Muscle layer of colon (tissue), 2 donors: Measurements from ENCODE around the gene ENTPD8.

ENCODE experiments used
- H3K27ac ChIP-seq: one replicate; pipeline ENCODE4 v1.7.0; 2013; ENCODE audit warnings: low read depth, mild to moderate bottlenecking, low read length, moderate library complexity
- H3K27me3 ChIP-seq, 2 donors: one replicate each; pipeline ENCODE4 v1.7.0; 2013; ENCODE audit warnings: low read length in 2 of 2, mild to moderate bottlenecking in 2 of 2; ENCODE audit not compliant: insufficient read depth in 2 of 2, control insufficient read depth in 1 of 2
- H3K36me3 ChIP-seq: one replicate; pipeline ENCODE4 v1.7.0; 2013; ENCODE audit warnings: mild to moderate bottlenecking, low read length; ENCODE audit not compliant: insufficient read depth
- H3K4me1 ChIP-seq: one replicate; pipeline ENCODE4 v1.7.0; 2013; ENCODE audit warnings: mild to moderate bottlenecking, low read length; ENCODE audit not compliant: insufficient read depth
- H3K4me3 ChIP-seq, 2 donors: one replicate each; pipeline ENCODE4 v1.7.0; 2013; ENCODE audit warnings: low read length in 2 of 2, low read depth in 1 of 2, mild to moderate bottlenecking in 1 of 2, moderate library complexity in 1 of 2
- H3K9ac ChIP-seq: one replicate; pipeline ENCODE4 v1.7.0; 2013; ENCODE audit warnings: low read length
- H3K9me3 ChIP-seq: one replicate; pipeline ENCODE4 v1.7.0; 2013; ENCODE audit warnings: mild to moderate bottlenecking, low read length
- donor health status: abdominal sarcoma.
- donor health status: Adenocarcinoma of cecum.

The ENTPD8 gene

GRCh38 chr9:137482094-137482781, 41.1 kb upstream of the ENTPD8 start:
- H3K9ac ChIP-seq: no peak overlapping the region
- no peaks in the 10 kb centered on the region for H3K4me1 ChIP-seq
- no peak overlapping the region for H3K27ac ChIP-seq
- no peak overlapping the region for H3K4me3 ChIP-seq
- no peaks in the 10 kb centered on the region for H3K9me3 ChIP-seq
- no peaks in the 10 kb centered on the region for H3K27me3 ChIP-seq
- no peaks in the 10 kb centered on the region for H3K36me3 ChIP-seq

- H3K9me3 ChIP-seq: no peaks in the 10 kb centered on the region
- no peak overlapping the region for H3K27ac ChIP-seq
- no peaks in the 10 kb centered on the region for H3K27me3 ChIP-seq
- H3K4me1 ChIP-seq: no peaks in the 10 kb centered on the region
- H3K9ac ChIP-seq: no peak overlapping the region
- H3K4me3 ChIP-seq: no peak overlapping the region
- H3K36me3 ChIP-seq: no peaks in the 10 kb centered on the region
Measured at GRCh38 chr9:137480686-137481683, 39.8 kb upstream of the ENTPD8 start.

DNA sequence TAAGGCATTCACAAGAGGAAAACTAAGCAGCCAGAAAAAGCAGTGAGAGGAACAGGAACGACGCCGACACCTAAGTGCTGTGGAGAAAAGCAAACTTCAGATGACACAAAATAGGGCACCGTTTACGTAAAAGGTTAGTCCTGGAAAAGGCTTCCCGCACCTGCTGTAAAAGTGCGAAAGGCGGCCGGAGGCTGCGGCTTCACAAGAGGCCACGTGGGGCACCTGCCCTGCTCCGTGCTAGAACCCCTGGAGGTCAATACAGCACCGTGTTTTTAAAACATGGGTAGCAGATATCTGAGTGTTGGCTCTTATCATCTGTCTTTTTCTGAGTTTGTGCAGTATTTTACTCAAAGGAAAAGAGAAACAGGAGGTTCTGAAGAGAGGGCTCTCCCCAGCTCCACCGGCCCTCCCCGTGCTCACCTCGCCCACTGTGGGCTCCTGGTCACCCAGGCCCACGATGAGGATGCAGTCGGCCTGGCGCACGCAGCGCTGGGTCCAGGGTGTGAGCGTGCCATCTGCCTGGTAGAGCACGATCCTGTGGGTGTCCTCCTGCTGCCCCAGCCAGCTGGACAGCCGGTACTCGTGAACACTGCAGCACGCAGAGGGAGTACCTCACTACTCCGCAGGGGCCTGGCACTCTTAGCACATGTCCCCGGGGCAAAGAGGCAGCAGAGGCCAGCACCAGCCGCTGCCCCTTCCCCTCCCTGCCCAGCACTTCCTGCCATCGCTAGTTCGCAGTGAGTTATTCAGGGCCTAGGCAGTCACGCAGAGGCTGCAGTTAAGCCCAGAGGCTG, 38.9 kb upstream of the ENTPD8 start:
- Histone ChIP-seq H3K27ac (no peak overlapping the region), H3K4me1 (no peaks in the 10 kb centered on the region), H3K4me3 (no peak overlapping the region), H3K9ac (no peak overlapping the region), H3K36me3 (no peaks in the 10 kb centered on the region), H3K27me3 (no peaks in the 10 kb centered on the region), H3K9me3 (no peaks in the 10 kb centered on the region)

DNA sequence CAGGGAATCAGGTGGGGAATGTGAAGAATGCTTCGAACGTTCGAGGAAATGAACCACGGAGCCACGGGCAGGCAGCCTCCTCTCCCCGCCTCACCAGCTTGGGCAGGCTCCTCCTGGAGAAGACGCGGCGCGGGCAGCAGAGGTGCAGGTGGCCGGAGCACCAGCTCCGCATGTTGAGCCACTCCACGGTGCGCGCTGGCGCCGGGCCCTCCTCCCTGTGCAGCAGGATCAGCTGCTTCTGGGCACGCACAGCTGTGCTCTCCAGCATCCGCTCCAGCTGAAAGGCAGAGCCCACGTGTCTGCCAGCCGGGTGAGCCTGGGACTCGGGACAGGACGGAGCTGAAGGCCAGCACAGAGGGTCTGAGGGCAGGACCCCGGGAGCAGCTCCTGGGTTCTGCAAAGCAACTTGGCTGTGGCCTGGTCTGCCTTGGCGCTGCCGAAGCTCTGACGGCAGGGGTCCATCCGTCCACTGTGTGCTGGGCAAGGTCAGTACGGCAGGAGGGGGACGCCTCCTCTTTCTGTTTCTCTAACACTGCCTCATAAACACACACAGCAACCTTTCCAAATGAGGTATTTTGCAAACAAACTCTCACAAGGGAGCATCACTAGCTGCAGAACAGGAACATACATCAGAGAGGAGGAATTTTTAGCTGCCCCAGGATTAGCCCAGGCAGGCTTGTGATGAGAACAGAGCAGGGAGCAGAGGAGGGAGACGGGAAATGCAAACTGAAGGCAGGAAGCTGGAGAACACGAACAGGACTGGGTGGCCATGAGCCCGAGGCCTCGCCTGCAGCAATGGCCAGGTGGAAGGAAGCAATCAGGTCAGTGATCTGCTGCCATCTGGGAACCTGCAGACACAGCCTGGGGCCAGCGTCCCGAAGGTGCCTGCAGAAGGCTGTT, 38.1 kb upstream of the ENTPD8 start:
- Histone ChIP-seq H3K36me3 (no peaks in the 10 kb centered on the region), H3K27me3 (no peaks in the 10 kb centered on the region), H3K27ac (no peak overlapping the region), H3K9me3 (no peaks in the 10 kb centered on the region), H3K9ac (no peak overlapping the region), H3K4me1 (no peaks in the 10 kb centered on the region), H3K4me3 (no peak overlapping the region)

GRCh38 chr9:137478613-137478961, 37.4 kb upstream of the ENTPD8 start:
- Histone ChIP-seq H3K9me3 (no peaks in the 10 kb centered on the region), H3K27ac (no peak overlapping the region), H3K36me3 (no peaks in the 10 kb centered on the region), H3K4me3 (no peak overlapping the region), H3K9ac (no peak overlapping the region), H3K4me1 (no peaks in the 10 kb centered on the region), H3K27me3 (no peaks in the 10 kb centered on the region)

DNA sequence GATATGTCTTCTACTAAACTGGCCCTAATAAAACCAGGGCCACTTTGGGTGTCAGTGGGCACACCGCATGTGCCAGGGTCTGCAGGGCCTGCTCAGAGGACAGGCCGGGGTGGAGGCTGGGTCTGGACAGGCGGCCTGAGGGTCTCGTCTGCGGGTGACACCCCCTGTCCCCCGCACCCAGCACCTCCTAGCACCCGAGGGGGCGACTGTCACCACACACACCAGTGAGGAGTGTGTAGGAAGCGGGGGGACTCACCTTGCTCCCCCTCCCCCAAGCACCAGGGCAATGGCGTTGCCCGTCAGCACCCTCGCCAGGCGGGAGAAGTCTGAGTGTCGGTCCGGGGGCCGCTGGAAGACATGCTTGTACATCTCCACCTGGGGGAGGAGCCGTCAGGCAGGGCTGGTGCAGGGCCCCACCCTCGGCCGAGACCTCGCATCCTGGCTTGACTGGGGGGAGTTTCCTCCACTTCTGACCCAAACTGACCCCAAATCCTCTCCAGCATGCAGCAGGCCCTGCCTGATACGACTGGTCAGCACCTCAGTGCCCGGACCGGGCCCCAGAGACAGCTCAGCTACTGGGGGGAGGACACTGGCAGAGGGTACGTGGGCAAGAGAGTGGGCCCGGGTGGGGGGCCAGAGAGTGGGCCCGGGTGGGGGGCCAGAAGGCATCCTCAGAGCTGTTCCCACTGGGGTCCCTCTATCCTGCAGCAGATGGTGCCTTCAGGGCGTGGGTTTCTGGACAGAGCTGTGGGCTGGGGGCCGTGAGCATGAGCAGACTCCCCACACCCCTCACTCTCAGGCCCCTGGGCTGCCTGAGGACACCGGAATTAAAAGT, 36.8 kb upstream of the ENTPD8 start:
- no peaks in the 10 kb centered on the region for H3K4me1 ChIP-seq
- H3K27me3 ChIP-seq: no peaks in the 10 kb centered on the region
- H3K27ac ChIP-seq: no peak overlapping the region
- no peak overlapping the region for H3K4me3 ChIP-seq
- H3K36me3 ChIP-seq: no peaks in the 10 kb centered on the region
- H3K9ac ChIP-seq: no peak overlapping the region
- H3K9me3 ChIP-seq: no peaks in the 10 kb centered on the region

GRCh38 chr9:137476856-137477255, 35.7 kb upstream of the ENTPD8 start:
- Histone ChIP-seq H3K9ac (no peak overlapping the region), H3K4me1 (no peaks in the 10 kb centered on the region), H3K9me3 (no peaks in the 10 kb centered on the region), H3K36me3 (no peaks in the 10 kb centered on the region), H3K27ac (no peak overlapping the region), H3K27me3 (no peaks in the 10 kb centered on the region), H3K4me3 (no peak overlapping the region)

GRCh38 chr9:137475666-137476065, 34.5 kb upstream of the ENTPD8 start:
- Histone ChIP-seq H3K4me1 (no peaks in the 10 kb centered on the region), H3K9me3 (no peaks in the 10 kb centered on the region), H3K36me3 (no peaks in the 10 kb centered on the region), H3K9ac (no peak overlapping the region), H3K4me3 (no peak overlapping the region), H3K27ac (no peak overlapping the region), H3K27me3 (no peaks in the 10 kb centered on the region)

DNA sequence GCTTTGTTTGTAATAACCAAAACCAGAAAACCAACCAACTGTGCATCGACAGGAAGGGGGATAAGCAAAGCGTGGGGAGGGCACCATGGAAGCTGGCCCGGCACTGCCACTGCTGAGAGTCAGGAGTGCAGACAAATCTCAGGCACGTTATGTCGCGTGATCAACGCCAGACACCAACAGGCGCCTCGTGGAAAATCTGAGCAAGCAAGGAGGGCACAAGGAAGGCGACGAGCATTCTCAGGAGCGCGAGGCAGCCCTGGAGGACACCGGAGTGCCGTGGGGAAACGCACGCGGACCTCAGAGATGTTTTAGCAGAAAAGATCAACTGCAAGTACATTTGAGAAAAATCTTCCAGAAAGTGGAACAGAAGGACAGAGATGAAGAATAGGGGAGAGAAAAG, 33.1 kb upstream of the ENTPD8 start:
- Histone ChIP-seq H3K36me3 (no peaks in the 10 kb centered on the region), H3K27ac (no peak overlapping the region), H3K27me3 (no peaks in the 10 kb centered on the region), H3K9me3 (no peaks in the 10 kb centered on the region), H3K4me1 (no peaks in the 10 kb centered on the region), H3K9ac (no peak overlapping the region), H3K4me3 (no peak overlapping the region)

- H3K4me1 ChIP-seq: no peaks in the 10 kb centered on the region
- H3K27ac ChIP-seq: no peak overlapping the region
- no peaks in the 10 kb centered on the region for H3K9me3 ChIP-seq
- H3K9ac ChIP-seq: no peak overlapping the region
- H3K36me3 ChIP-seq: no peaks in the 10 kb centered on the region
- no peaks in the 10 kb centered on the region for H3K27me3 ChIP-seq
- no peak overlapping the region for H3K4me3 ChIP-seq
Measured at GRCh38 chr9:137470785-137471184, 29.6 kb upstream of the ENTPD8 start.
